Measurements from ENCODE around the gene CLCA2.

DNA sequence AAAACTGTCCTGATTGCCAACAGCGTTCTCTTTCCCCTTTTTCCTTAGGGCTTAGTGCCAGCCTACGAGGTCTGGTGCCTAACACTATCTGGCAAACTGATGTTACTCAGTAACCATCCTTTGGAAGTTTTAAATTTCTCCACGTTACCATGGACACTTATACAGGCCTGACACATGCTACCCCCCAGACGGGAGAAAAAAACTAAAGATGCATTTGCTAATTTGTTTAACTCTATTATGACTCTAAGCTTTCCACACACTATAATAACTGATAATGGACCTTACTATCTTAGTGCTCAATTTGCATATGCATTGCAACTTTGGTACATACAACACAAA, 81.6 kb downstream of the CLCA2 start:
- TF ChIP-seq, protein P1, sequence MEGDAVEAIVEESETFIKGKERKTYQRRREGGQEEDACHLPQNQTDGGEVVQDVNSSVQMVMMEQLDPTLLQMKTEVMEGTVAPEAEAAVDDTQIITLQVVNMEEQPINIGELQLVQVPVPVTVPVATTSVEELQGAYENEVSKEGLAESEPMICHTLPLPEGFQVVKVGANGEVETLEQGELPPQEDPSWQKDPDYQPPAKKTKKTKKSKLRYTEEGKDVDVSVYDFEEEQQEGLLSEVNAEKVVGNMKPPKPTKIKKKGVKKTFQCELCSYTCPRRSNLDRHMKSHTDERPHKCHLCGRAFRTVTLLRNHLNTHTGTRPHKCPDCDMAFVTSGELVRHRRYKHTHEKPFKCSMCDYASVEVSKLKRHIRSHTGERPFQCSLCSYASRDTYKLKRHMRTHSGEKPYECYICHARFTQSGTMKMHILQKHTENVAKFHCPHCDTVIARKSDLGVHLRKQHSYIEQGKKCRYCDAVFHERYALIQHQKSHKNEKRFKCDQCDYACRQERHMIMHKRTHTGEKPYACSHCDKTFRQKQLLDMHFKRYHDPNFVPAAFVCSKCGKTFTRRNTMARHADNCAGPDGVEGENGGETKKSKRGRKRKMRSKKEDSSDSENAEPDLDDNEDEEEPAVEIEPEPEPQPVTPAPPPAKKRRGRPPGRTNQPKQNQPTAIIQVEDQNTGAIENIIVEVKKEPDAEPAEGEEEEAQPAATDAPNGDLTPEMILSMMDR (IDR thresholded peaks at IDR 0.05) = no peak
- TF ChIP-seq EP300 (IDR thresholded peaks at IDR 0.05) = no peak

Data from sigmoid colon (tissue), 4 donors.